ENCODE measurements around the gene SNX24. TPM values are rescaled to one million over a fixed set of nuclear protein-coding genes. Genes with fewer than 3 reads are reported as not detected.

Gene SNX24
- total RNA-seq, 2 donors from 2014 or later = 15.6 to 34.2 TPM

DNA sequence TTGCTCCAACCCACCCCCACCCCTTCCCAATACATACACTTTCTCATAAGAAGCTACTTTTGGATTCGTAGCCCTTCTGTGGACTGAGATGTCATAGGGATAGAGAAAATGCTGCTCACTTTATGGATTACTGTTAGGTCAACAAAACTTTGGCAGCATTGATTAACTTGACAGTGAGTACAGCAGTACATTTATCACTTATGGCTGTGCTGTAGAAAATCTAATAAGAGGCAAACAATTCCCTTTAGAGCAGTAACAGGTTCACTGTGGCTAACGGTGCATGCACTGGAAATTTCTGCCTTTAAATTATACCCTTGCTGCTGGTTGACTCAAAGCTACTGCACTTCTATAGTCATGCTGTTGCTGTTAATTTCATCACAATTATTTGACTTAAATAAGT, 131.9 kb downstream of the SNX24 start:
- Histone ChIP-seq H3K4me3 (no peak overlapping the region), H3K9me3 (no peaks in the 10 kb centered on the region), H3K4me1 (ENCODE audit: control insufficient read depth in 1 of 2, low read depth in 2 of 2) (no peaks in the 10 kb centered on the region), H3K27me3 (replicated peaks; ENCODE audit: insufficient read depth) (no peaks in the 10 kb centered on the region), H3K36me3 (no peaks in the 10 kb centered on the region), H3K27ac (no peak overlapping the region)
- no peak for TF ChIP-seq CTCF (IDR thresholded peaks at IDR 0.05)
- no peak for DNase-seq (ENCODE audit: low spot score)
- ATAC-seq (ENCODE audit: insufficient number of reproducible peaks, low FRiP score, low read depth) = no peak

- TF ChIP-seq CTCF (IDR thresholded peaks at IDR 0.05) = no peak
- ATAC-seq (ENCODE audit: insufficient number of reproducible peaks, low FRiP score, low read depth) = no peak
- Histone ChIP-seq H3K27ac (no peak overlapping the region), H3K9me3 (no peaks in the 10 kb centered on the region), H3K27me3 (replicated peaks; ENCODE audit: insufficient read depth) (no peaks in the 10 kb centered on the region), H3K4me1 (ENCODE audit: control insufficient read depth in 1 of 2, low read depth in 2 of 2) (no peaks in the 10 kb centered on the region), H3K36me3 (no peaks in the 10 kb centered on the region), H3K4me3 (no peak overlapping the region)
- DNase-seq (ENCODE audit: low spot score) = no peak
Observed at GRCh38 chr5:122978068-122978467, 132.7 kb downstream of the SNX24 start.

DNA sequence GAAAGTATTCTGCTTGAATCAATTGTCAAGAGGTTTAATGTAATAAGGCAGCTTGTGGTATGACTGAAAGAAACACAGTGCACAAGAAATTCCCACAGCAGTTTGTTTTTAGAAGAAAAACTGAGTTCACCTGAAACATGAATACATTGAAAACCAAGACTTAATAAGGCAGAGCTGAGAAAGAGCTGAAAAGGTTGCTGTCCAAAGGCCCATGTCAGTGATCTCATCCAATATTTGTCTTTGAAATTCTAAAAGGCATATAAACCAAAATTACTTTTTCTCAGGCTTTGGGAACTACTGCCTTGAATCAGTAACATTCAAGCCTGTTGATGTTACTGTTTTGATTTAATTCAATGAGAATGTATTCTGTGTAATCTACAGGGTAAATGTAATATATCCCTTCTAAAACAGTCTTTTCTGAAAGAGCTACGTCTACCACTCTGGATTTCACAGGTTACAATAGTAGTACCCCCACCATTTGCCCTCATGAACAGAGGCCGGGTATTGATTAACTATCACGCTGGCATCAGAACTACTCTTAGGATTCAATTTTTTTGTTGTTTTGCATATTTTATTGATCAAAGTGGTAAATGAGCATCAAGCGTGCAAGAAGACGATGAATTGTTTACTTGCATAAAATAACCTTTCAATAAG, 133.4 kb downstream of the SNX24 start:
- Histone ChIP-seq H3K9me3 (no peaks in the 10 kb centered on the region), H3K27me3 (replicated peaks; ENCODE audit: insufficient read depth) (no peaks in the 10 kb centered on the region), H3K4me1 (ENCODE audit: control insufficient read depth in 1 of 2, low read depth in 2 of 2) (no peaks in the 10 kb centered on the region), H3K36me3 (no peaks in the 10 kb centered on the region), H3K27ac (no peak overlapping the region), H3K4me3 (no peak overlapping the region)
- DNase-seq (ENCODE audit: low spot score) = no peak
- no peak for TF ChIP-seq CTCF (IDR thresholded peaks at IDR 0.05)
- ATAC-seq (ENCODE audit: insufficient number of reproducible peaks, low FRiP score, low read depth) = no peak

- TF ChIP-seq CTCF (IDR thresholded peaks at IDR 0.05) = no peak
- Histone ChIP-seq H3K27me3 (replicated peaks; ENCODE audit: insufficient read depth) (no peaks in the 10 kb centered on the region), H3K9me3 (no peaks in the 10 kb centered on the region), H3K4me3 (no peak overlapping the region), H3K27ac (no peak overlapping the region), H3K36me3 (no peaks in the 10 kb centered on the region), H3K4me1 (ENCODE audit: control insufficient read depth in 1 of 2, low read depth in 2 of 2) (no peaks in the 10 kb centered on the region)
- ATAC-seq (ENCODE audit: insufficient number of reproducible peaks, low FRiP score, low read depth) = no peak
- no peak for DNase-seq (ENCODE audit: low spot score)
Observed at GRCh38 chr5:122981846-122982245, 136.4 kb downstream of the SNX24 start.

- Histone ChIP-seq H3K27me3 (replicated peaks; ENCODE audit: insufficient read depth) (no peaks in the 10 kb centered on the region), H3K9me3 (no peaks in the 10 kb centered on the region), H3K4me3 (no peak overlapping the region), H3K36me3 (no peaks in the 10 kb centered on the region), H3K4me1 (ENCODE audit: control insufficient read depth in 1 of 2, low read depth in 2 of 2) (no peaks in the 10 kb centered on the region), H3K27ac (no peak overlapping the region)
- DNase-seq (ENCODE audit: low spot score) = no peak
- ATAC-seq (ENCODE audit: insufficient number of reproducible peaks, low FRiP score, low read depth) = no peak
- TF ChIP-seq CTCF (IDR thresholded peaks at IDR 0.05) = no peak
Observed at GRCh38 chr5:122982376-122982775, 137.0 kb downstream of the SNX24 start.

Measured in thoracic aorta (tissue), 2 donors.